HG03108 (cell line): ENCODE measurements around the gene RHOXF1.
"Not testable (repeated sequence)": the region's sequence is repeated elsewhere in the genome, so short reads cannot be mapped to it uniquely, and the experiment has no call there.

Experiments used
- ATAC-seq: cut with Tn5 transposase; IDR thresholded peaks from one replicate; pipeline ENCODE4 v1.9.1; 2021; ENCODE audit warnings: moderate library complexity; ENCODE audit not compliant: unreplicated experiment

RHOXF1 gene

DNA sequence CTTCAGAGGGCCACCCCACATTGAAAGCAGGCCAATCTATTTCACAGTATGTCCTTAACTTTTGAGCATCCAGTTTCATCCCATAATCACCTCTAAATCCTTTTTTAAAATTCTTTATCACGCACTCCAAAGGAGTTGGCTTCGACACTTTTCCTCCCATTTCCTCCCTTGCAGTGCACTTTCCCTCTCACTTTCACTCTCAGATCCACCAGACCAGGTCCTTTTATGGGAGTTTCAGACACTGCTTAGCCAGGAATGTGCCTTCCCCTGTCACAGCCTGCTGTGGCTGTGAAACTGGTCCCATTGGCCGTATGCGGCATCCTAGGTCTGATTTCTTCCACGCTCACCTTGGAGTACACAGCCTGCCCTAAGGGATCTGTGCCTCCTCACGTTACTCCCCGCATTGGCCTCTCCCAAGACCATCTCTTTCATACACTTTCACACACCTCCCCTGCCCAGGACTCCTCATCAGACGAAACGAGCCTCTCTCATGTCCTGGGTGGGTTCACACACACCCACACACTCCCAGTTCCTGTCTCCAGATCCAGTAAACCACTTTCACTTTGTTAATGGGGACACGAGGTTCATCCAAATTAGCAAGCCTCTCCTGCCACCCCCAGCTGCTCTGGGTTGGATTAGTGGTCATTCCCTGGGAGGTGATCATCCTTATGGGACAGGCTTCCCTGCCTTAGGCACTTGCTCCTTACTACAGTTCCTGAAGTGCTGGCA lies 28.3 kb downstream of the RHOXF1 start:
- no peak for ATAC-seq

DNA sequence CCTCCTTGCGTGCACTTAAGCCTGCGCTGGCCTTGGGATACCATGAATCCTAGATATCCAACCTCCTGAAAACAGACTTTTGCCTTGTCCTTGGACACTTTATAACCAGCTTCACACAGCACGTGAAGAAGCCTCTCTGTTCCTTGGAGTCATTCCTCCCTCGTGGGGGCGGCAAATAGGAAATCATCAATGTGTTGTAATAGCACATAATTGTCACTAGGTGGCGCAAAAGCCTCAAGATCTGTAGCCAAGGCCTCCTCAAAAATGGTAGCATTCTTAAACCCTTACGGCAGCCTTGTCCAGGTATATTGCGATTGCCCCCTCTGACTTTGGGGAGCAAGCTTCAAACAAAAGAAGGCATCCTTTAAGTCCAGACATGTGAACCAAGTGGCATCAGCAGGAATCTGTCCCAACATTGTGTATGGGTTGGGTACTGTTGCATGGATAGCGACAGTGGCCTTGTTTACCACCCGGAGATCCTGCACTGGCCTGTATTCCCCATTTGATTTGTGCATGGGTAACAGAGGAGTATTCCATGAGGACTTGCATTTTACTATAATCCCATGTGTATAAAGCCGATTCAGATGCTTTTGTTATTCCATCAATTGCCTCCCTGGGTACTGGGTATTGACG lies 30.0 kb downstream of the RHOXF1 start:
- not testable (repeated sequence) for ATAC-seq

DNA sequence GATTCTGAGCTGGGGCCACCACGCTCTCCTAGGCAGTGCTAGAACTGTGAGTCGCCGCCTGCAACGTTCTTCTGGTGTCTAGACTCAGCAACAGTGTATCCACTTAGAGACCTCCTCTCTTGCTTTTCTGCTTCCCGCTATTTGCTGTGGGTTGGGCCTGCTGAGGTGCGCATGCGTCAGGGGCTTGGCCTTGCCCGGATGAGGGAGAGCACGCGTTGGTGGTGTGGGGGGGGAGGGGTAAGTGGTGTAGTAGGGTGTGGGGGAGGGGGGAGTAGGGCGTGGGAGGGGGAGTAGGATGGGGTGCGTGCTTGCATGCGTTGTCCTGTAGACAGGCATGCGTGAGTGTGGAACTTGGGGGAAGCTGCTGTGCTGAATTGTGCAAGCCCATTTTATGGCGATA lies 38.1 kb downstream of the RHOXF1 start, which contains the start of gene RHOXF2B:
RHOXF2B (minus strand) TSS at position 101 of the 400 bp plus-strand sequence. CDS start 138 bp downstream, outside the sequence.
- ATAC-seq: not testable (repeated sequence)

GRCh38 chrX:120066169-120066568 lies 49.5 kb downstream of the RHOXF1 start:
- not testable (repeated sequence) for ATAC-seq
